ENCODE measurements around the gene PFN3.

PFN3 gene

GRCh38 chr5:177402271-177403043 lies 2.0 kb upstream of the PFN3 start:
- Histone ChIP-seq H3K27me3 (ENCODE audit: control insufficient read depth in 1 of 2, insufficient read depth in 2 of 2, low read length in 2 of 2) (peaks cover 49 to 75% of the 10 kb centered on the region in 2 donors), H3K9ac (ENCODE audit: low read length) (no peak overlapping the region), H3K9me3 (ENCODE audit: low read length) (no peaks in the 10 kb centered on the region), H3K4me3 (ENCODE audit: low read depth in 1 of 2, low read length in 2 of 2) (peak overlapping the region; percentile 7 to 9), H3K27ac (ENCODE audit: low read depth, low read length) (no peak overlapping the region), H3K4me1 (ENCODE audit: insufficient read depth, low read length) (peaks cover 23% of the 10 kb centered on the region), H3K36me3 (ENCODE audit: insufficient read depth, low read length) (no peaks in the 10 kb centered on the region)

- no peak overlapping the region for H3K4me3 ChIP-seq (ENCODE audit: low read depth in 1 of 2, low read length in 2 of 2)
- peaks cover 37 to 66% of the 10 kb centered on the region in 2 donors for H3K27me3 ChIP-seq (ENCODE audit: control insufficient read depth in 1 of 2, insufficient read depth in 2 of 2, low read length in 2 of 2)
- peaks cover 8% of the 10 kb centered on the region for H3K4me1 ChIP-seq (ENCODE audit: insufficient read depth, low read length)
- no peak overlapping the region for H3K9ac ChIP-seq (ENCODE audit: low read length)
- H3K27ac ChIP-seq (ENCODE audit: low read depth, low read length), result no peak overlapping the region
- no peaks in the 10 kb centered on the region for H3K9me3 ChIP-seq (ENCODE audit: low read length)
- H3K36me3 ChIP-seq (ENCODE audit: insufficient read depth, low read length), result no peaks in the 10 kb centered on the region
Measured at GRCh38 chr5:177397875-177398390, 2.5 kb downstream of the PFN3 start.

GRCh38 chr5:177396807-177397206 lies 3.7 kb downstream of the PFN3 start:
- Histone ChIP-seq H3K9ac (ENCODE audit: low read length) (no peak overlapping the region), H3K27ac (ENCODE audit: low read depth, low read length) (no peak overlapping the region), H3K36me3 (ENCODE audit: insufficient read depth, low read length) (no peaks in the 10 kb centered on the region), H3K9me3 (ENCODE audit: low read length) (no peaks in the 10 kb centered on the region), H3K27me3 (ENCODE audit: control insufficient read depth in 1 of 2, insufficient read depth in 2 of 2, low read length in 2 of 2) (peaks cover 26 to 55% of the 10 kb centered on the region in 2 donors), H3K4me1 (ENCODE audit: insufficient read depth, low read length) (no peaks in the 10 kb centered on the region), H3K4me3 (ENCODE audit: low read depth in 1 of 2, low read length in 2 of 2) (no peak overlapping the region)

- H3K4me1 ChIP-seq (ENCODE audit: insufficient read depth, low read length), result no peaks in the 10 kb centered on the region
- H3K9ac ChIP-seq (ENCODE audit: low read length), result no peak overlapping the region
- H3K27me3 ChIP-seq (ENCODE audit: control insufficient read depth in 1 of 2, insufficient read depth in 2 of 2, low read length in 2 of 2), result peaks cover 18 to 47% of the 10 kb centered on the region in 2 donors
- no peaks in the 10 kb centered on the region for H3K36me3 ChIP-seq (ENCODE audit: insufficient read depth, low read length)
- no peak overlapping the region for H3K27ac ChIP-seq (ENCODE audit: low read depth, low read length)
- H3K9me3 ChIP-seq (ENCODE audit: low read length), result no peaks in the 10 kb centered on the region
- no peak overlapping the region for H3K4me3 ChIP-seq (ENCODE audit: low read depth in 1 of 2, low read length in 2 of 2)
Measured at GRCh38 chr5:177396078-177396477, 4.4 kb downstream of the PFN3 start.

GRCh38 chr5:177393990-177394389 lies 6.5 kb downstream of the PFN3 start:
- Histone ChIP-seq H3K36me3 (ENCODE audit: insufficient read depth, low read length) (no peaks in the 10 kb centered on the region), H3K9me3 (ENCODE audit: low read length) (no peaks in the 10 kb centered on the region), H3K9ac (ENCODE audit: low read length) (no peak overlapping the region), H3K4me3 (ENCODE audit: low read depth in 1 of 2, low read length in 2 of 2) (no peak overlapping the region), H3K4me1 (ENCODE audit: insufficient read depth, low read length) (no peaks in the 10 kb centered on the region), H3K27me3 (ENCODE audit: control insufficient read depth in 1 of 2, insufficient read depth in 2 of 2, low read length in 2 of 2) (peaks cover 0 to 27% of the 10 kb centered on the region in 2 donors), H3K27ac (ENCODE audit: low read depth, low read length) (no peak overlapping the region)

GRCh38 chr5:177393206-177393765 lies 7.2 kb downstream of the PFN3 start:
- H3K36me3 ChIP-seq (ENCODE audit: insufficient read depth, low read length), result no peaks in the 10 kb centered on the region
- H3K27me3 ChIP-seq (ENCODE audit: control insufficient read depth in 1 of 2, insufficient read depth in 2 of 2, low read length in 2 of 2), result peaks cover 0 to 20% of the 10 kb centered on the region in 2 donors
- no peak overlapping the region for H3K27ac ChIP-seq (ENCODE audit: low read depth, low read length)
- no peaks in the 10 kb centered on the region for H3K4me1 ChIP-seq (ENCODE audit: insufficient read depth, low read length)
- no peak overlapping the region for H3K9ac ChIP-seq (ENCODE audit: low read length)
- no peak overlapping the region for H3K4me3 ChIP-seq (ENCODE audit: low read depth in 1 of 2, low read length in 2 of 2)
- H3K9me3 ChIP-seq (ENCODE audit: low read length), result no peaks in the 10 kb centered on the region

- peaks cover 0 to 15% of the 10 kb centered on the region in 2 donors for H3K27me3 ChIP-seq (ENCODE audit: control insufficient read depth in 1 of 2, insufficient read depth in 2 of 2, low read length in 2 of 2)
Measured at GRCh38 chr5:177392765-177393164, 7.7 kb downstream of the PFN3 start.

GRCh38 chr5:177390363-177391300 lies 9.8 kb downstream of the PFN3 start:
- H3K4me1 ChIP-seq (ENCODE audit: insufficient read depth, low read length), result no peaks in the 10 kb centered on the region
- H3K27me3 ChIP-seq (ENCODE audit: control insufficient read depth in 1 of 2, insufficient read depth in 2 of 2, low read length in 2 of 2), result peaks cover 0 to 5% of the 10 kb centered on the region in 2 donors
- no peak overlapping the region for H3K27ac ChIP-seq (ENCODE audit: low read depth, low read length)
- H3K9me3 ChIP-seq (ENCODE audit: low read length), result no peaks in the 10 kb centered on the region
- no peaks in the 10 kb centered on the region for H3K36me3 ChIP-seq (ENCODE audit: insufficient read depth, low read length)
- H3K4me3 ChIP-seq (ENCODE audit: low read depth in 1 of 2, low read length in 2 of 2), result no peak overlapping the region
- no peak overlapping the region for H3K9ac ChIP-seq (ENCODE audit: low read length)

More at GRCh38 chr5:177392765-177393164, 7.7 kb downstream of the PFN3 start:
- H3K4me3 ChIP-seq (ENCODE audit: low read depth in 1 of 2, low read length in 2 of 2), result no peak overlapping the region
- no peaks in the 10 kb centered on the region for H3K4me1 ChIP-seq (ENCODE audit: insufficient read depth, low read length)
- no peak overlapping the region for H3K9ac ChIP-seq (ENCODE audit: low read length)
- no peaks in the 10 kb centered on the region for H3K36me3 ChIP-seq (ENCODE audit: insufficient read depth, low read length)
- no peak overlapping the region for H3K27ac ChIP-seq (ENCODE audit: low read depth, low read length)
- H3K9me3 ChIP-seq (ENCODE audit: low read length), result no peaks in the 10 kb centered on the region

- H3K4me1 ChIP-seq (ENCODE audit: insufficient read depth, low read length), result no peaks in the 10 kb centered on the region
- H3K9me3 ChIP-seq (ENCODE audit: low read length), result no peaks in the 10 kb centered on the region
- no peaks in the 10 kb centered on the region for H3K36me3 ChIP-seq (ENCODE audit: insufficient read depth, low read length)
- H3K27ac ChIP-seq (ENCODE audit: low read depth, low read length), result no peak overlapping the region
- H3K27me3 ChIP-seq (ENCODE audit: control insufficient read depth in 1 of 2, insufficient read depth in 2 of 2, low read length in 2 of 2), result peaks cover 0 to 6% of the 10 kb centered on the region in 2 donors
- H3K9ac ChIP-seq (ENCODE audit: low read length), result no peak overlapping the region
- no peak overlapping the region for H3K4me3 ChIP-seq (ENCODE audit: low read depth in 1 of 2, low read length in 2 of 2)
Measured at GRCh38 chr5:177389241-177390169, 11.0 kb downstream of the PFN3 start.

- Histone ChIP-seq H3K4me1 (ENCODE audit: insufficient read depth, low read length) (no peaks in the 10 kb centered on the region), H3K4me3 (ENCODE audit: low read depth in 1 of 2, low read length in 2 of 2) (no peak overlapping the region), H3K9me3 (ENCODE audit: low read length) (no peaks in the 10 kb centered on the region), H3K27me3 (ENCODE audit: control insufficient read depth in 1 of 2, insufficient read depth in 2 of 2, low read length in 2 of 2) (peaks cover 0 to 6% of the 10 kb centered on the region in 2 donors), H3K36me3 (ENCODE audit: insufficient read depth, low read length) (no peaks in the 10 kb centered on the region), H3K9ac (ENCODE audit: low read length) (no peak overlapping the region), H3K27ac (ENCODE audit: low read depth, low read length) (no peak overlapping the region)
Measured at GRCh38 chr5:177388521-177389052, 11.9 kb downstream of the PFN3 start.
